OCI-LY7 (cell line): ENCODE results near the gene VWA2. TPM values are rescaled to one million over a fixed set of nuclear protein-coding genes. Genes with fewer than 3 reads are reported as not detected.

Experiments
- BruUV-seq: library from RNA; stranded (reverse); fragments of 400-500 nt; replicated peaks from 2 replicates; lab custom pipeline; 2021; lab: Mats Ljungman, UMichigan
- CTCF ChIA-PET: fragments of 300-600 bp; sonication (Branson Sonifier 250); formaldehyde crosslinking; loops from one replicate; lab custom pipeline; 2022; ENCODE audit warnings: antibody characterized with exemption; ENCODE audit not compliant: unreplicated experiment; lab: Charles Lee
- POLR2A ChIA-PET: fragments of 300-600 bp; sonication (Branson Sonifier 250); formaldehyde crosslinking; loops from one replicate; lab custom pipeline; 2022; ENCODE audit warnings: antibody characterized with exemption; lab: Charles Lee
- DNase-seq: peaks from one replicate; pipeline ENCODE4 v3.0.0-alpha.2; 2015; ENCODE audit warnings: low spot score
- H2AFZ ChIP-seq: fragments of 200-600 bp; sonication (generic), shearing (Covaris generic); 2 replicates; pipeline ENCODE4 v1.6.1; 2014; ENCODE audit warnings: mild to moderate bottlenecking, antibody characterized with exemption, low read length, moderate library complexity
- H3K27ac ChIP-seq: fragments of 200-600 bp; sonication (generic); 2 replicates; pipeline ENCODE4 v1.5.1; 2014; ENCODE audit warnings: mixed run types, low read depth, mild to moderate bottlenecking, moderate library complexity, low read length, inconsistent platforms; ENCODE audit not compliant: poor library complexity, severe bottlenecking
- H3K36me3 ChIP-seq: fragments of 200-600 bp; sonication (generic); 2 replicates; pipeline ENCODE4 v1.6.1; 2014; ENCODE audit warnings: mild to moderate bottlenecking, antibody characterized with exemption, low read length, moderate library complexity, mixed read lengths; ENCODE audit not compliant: insufficient read depth
- H3K4me1 ChIP-seq: fragments of 200-600 bp; sonication (generic); 2 replicates; pipeline ENCODE4 v1.5.1; 2014; ENCODE audit warnings: mild to moderate bottlenecking, low read length; ENCODE audit not compliant: insufficient read depth, poor library complexity, severe bottlenecking
- H3K4me2 ChIP-seq: fragments of 200-600 bp; sonication (generic); 2 replicates; pipeline ENCODE4 v1.6.1; 2014; ENCODE audit warnings: mild to moderate bottlenecking, low read length
- H3K4me3 ChIP-seq: fragments of 200-600 bp; sonication (generic); 2 replicates; pipeline ENCODE4 v1.5.1; 2014; ENCODE audit warnings: mild to moderate bottlenecking, low read depth, low read length; ENCODE audit not compliant: poor library complexity, severe bottlenecking
- H3K79me2 ChIP-seq: fragments of 200-600 bp; sonication (generic); 2 replicates; pipeline ENCODE4 v1.6.1; 2016; ENCODE audit warnings: low read depth, mild to moderate bottlenecking, low read length, moderate library complexity, mixed read lengths; ENCODE audit not compliant: insufficient read depth
- H3K9me2 ChIP-seq: fragments of 200-600 bp; sonication (generic); 2 replicates; pipeline ENCODE4 v1.6.1; 2016; ENCODE audit warnings: mild to moderate bottlenecking, low read length, mixed read lengths; ENCODE audit not compliant: insufficient read depth
- H3K9me3 ChIP-seq: fragments of 200-600 bp; sonication (generic); 2 replicates; pipeline ENCODE4 v1.6.1; 2014; ENCODE audit warnings: mild to moderate bottlenecking, mixed run types, low read length, mixed read lengths
- H4K20me1 ChIP-seq: fragments of 200-600 bp; sonication (generic); 2 replicates; pipeline ENCODE4 v1.6.1; 2014; ENCODE audit warnings: mild to moderate bottlenecking, antibody characterized with exemption, low read length, moderate library complexity, mixed read lengths; ENCODE audit not compliant: insufficient read depth
- EZH2phosphoT487 ChIP-seq: fragments of 200-600 bp; sonication (generic); IDR thresholded peaks from 2 replicates; pipeline ENCODE4 v1.6.1; 2018; ENCODE audit warnings: low read depth, borderline replicate concordance, mild to moderate bottlenecking, mixed run types, antibody characterized with exemption, low read length, moderate library complexity, mixed read lengths
- intact Hi-C: fragments of 100-400 bp; cut with micrococcal nuclease; formaldehyde crosslinking; loops from one replicate; pipeline ENCODE4 v1.10.0; 2022; ENCODE audit not compliant: unreplicated experiment
- total RNA-seq, 2 experiments: library from RNA; depleted of rRNA in 1 of 2; stranded (reverse); fragments of >200 nt in 1 of 2; shearing (Covaris generic) in 1 of 2; gene quantifications; 2 replicates each; pipeline ENCODE4 v1.2.3, GENCODE V29; 2014 to 2022
- TF ChIP-seq, protein P1 (sequence below): fragments of 200-600 bp; sonication (generic); conservative IDR thresholded peaks from 2 replicates; pipeline ENCODE4 v1.5.1; 2014; ENCODE audit warnings: mild to moderate bottlenecking, antibody characterized with exemption, low read length, moderate library complexity, mixed read lengths

Gene VWA2
- total RNA-seq, 2 experiments from 2014 or later = not detected

DNA sequence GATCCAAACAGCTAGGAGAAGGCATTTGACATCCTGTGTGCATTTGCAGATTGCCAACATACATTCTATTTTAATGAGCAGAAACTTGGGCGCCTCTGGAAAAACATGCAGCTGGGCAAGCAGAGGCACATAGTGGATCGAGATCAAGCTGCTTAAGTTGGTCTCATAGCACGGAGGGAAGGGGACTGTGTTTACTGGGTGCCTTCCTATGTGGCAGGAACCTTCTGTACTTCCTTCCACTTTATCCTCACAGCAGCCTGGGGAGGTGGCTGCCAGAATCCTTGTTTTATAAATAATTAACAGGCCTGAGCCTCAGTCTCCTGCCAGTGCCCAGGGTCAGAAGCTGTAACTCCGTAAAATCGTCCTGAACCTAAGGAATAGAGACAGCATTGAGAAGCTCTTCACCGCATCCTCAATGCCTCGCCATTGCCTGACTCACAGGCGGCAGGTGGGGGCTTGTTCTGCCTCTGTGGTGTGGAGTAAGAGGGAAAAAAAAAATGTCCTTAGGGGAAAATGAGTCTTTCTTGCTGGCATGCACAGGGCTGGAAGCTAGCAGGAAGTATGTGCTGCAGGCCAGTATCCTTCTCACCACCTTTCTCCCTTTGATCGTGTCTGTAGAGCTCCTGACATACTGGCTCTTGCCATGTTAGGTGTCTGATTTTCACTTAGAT, 6.2 kb downstream of the VWA2 start:
- H3K4me1 ChIP-seq = no peaks in the 10 kb centered on the region
- H3K4me3 ChIP-seq = no peak overlapping the region
- ChIA-PET POLR2A (interaction anchor here (1.2 kb wide), 1 partner anchor 53 kb away, joined by 4 read pairs; no protein-coding TSS in a partner anchor), CTCF (no interaction called here)
- BruUV-seq = no TSS peak
- H3K27ac ChIP-seq = no peak overlapping the region
- H3K4me2 ChIP-seq = no peak overlapping the region
- no peaks in the 10 kb centered on the region for H4K20me1 ChIP-seq
- intact Hi-C loops = no loop called here
- no peak for DNase-seq
- H3K79me2 ChIP-seq = no peaks in the 10 kb centered on the region
- no peaks in the 10 kb centered on the region for H3K9me3 ChIP-seq
- TF ChIP-seq, protein P1, sequence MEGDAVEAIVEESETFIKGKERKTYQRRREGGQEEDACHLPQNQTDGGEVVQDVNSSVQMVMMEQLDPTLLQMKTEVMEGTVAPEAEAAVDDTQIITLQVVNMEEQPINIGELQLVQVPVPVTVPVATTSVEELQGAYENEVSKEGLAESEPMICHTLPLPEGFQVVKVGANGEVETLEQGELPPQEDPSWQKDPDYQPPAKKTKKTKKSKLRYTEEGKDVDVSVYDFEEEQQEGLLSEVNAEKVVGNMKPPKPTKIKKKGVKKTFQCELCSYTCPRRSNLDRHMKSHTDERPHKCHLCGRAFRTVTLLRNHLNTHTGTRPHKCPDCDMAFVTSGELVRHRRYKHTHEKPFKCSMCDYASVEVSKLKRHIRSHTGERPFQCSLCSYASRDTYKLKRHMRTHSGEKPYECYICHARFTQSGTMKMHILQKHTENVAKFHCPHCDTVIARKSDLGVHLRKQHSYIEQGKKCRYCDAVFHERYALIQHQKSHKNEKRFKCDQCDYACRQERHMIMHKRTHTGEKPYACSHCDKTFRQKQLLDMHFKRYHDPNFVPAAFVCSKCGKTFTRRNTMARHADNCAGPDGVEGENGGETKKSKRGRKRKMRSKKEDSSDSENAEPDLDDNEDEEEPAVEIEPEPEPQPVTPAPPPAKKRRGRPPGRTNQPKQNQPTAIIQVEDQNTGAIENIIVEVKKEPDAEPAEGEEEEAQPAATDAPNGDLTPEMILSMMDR = no peak
- no peak for TF ChIP-seq EZH2phosphoT487
- no peaks in the 10 kb centered on the region for H3K9me2 ChIP-seq
- no peaks in the 10 kb centered on the region for H3K36me3 ChIP-seq
- no peak overlapping the region for H2AFZ ChIP-seq

DNA sequence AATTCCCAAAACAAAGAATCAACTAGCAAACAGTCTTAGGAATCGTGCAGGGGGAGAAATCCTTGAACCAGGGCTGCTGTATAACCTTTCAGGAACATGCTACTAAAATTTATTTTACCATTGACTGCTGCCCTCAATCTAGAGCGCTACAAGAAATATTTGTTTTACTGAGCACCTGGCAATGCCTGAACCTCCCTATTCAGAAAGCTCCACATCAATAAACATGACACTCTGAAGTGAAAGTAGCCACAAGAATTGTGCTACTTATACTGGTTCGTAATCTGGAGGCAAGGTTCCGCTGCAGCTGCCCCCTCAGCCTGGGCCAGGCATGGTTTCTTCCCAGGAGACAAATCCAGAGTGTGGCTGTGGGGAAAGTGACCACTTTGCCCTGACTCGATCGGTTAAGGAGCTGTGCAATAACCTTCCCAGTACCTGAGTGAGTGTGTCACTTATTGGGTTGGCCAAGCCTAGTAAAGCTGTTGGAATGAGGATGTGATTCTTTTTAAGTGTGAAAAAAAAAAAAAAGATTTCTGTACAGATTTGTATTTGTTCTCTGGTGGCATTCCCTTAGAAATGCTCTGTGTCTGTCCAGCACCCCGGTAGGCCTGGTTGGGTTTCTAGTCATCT, 7.7 kb downstream of the VWA2 start:
- no peak overlapping the region for H3K4me2 ChIP-seq

More for the DNA sequence above, 7.7 kb downstream of the VWA2 start:
- ChIA-PET CTCF (no interaction called here), POLR2A (interaction anchor here (0.7 to 1.2 kb wide), 2 partner anchors 55 to 68 kb away, joined by 4 to 5 read pairs; no protein-coding TSS in a partner anchor)
- H3K79me2 ChIP-seq = no peaks in the 10 kb centered on the region
- intact Hi-C loops = no loop called here
- H3K9me2 ChIP-seq = no peaks in the 10 kb centered on the region
- H3K36me3 ChIP-seq = no peaks in the 10 kb centered on the region
- DNase-seq = no peak
- no peak overlapping the region for H3K27ac ChIP-seq
- H4K20me1 ChIP-seq = no peaks in the 10 kb centered on the region
- TF ChIP-seq, protein P1 = no peak
- no peak for TF ChIP-seq EZH2phosphoT487
- no peaks in the 10 kb centered on the region for H3K4me1 ChIP-seq
- no TSS peak for BruUV-seq
- no peaks in the 10 kb centered on the region for H3K9me3 ChIP-seq
- H2AFZ ChIP-seq = no peak overlapping the region
- no peak overlapping the region for H3K4me3 ChIP-seq
